ENCODE data around the gene TERT. TPM values are rescaled to one million over a fixed set of nuclear protein-coding genes. Genes with fewer than 3 reads are reported as not detected.
"Not testable (repeated sequence)": the region's sequence is repeated elsewhere in the genome, so short reads cannot be mapped to it uniquely, and the experiment has no call there.

Gene TERT
- under 1 TPM in 1 of 2 experiments, not detected in 1; 0.36 TPM for total RNA-seq

DNA sequence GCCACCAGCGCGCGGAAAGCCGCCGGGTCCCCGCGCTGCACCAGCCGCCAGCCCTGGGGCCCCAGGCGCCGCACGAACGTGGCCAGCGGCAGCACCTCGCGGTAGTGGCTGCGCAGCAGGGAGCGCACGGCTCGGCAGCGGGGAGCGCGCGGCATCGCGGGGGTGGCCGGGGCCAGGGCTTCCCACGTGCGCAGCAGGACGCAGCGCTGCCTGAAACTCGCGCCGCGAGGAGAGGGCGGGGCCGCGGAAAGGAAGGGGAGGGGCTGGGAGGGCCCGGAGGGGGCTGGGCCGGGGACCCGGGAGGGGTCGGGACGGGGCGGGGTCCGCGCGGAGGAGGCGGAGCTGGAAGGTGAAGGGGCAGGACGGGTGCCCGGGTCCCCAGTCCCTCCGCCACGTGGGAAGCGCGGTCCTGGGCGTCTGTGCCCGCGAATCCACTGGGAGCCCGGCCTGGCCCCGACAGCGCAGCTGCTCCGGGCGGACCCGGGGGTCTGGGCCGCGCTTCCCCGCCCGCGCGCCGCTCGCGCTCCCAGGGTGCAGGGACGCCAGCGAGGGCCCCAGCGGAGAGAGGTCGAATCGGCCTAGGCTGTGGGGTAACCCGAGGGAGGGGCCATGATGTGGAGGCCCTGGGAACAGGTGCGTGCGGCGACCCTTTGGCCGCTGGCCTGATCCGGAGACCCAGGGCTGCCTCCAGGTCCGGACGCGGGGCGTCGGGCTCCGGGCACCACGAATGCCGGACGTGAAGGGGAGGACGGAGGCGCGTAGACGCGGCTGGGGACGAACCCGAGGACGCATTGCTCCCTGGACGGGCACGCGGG is at the start of gene TERT:
TERT (minus strand) TSS at position 234 of the 815 bp plus-strand sequence; CDS start at position 155, 79 bp downstream.
- H3K9me3 Mint-ChIP-seq: no peaks in the 10 kb centered on the region
- no peak within 1 kb of the TSS for H3K4me3 Mint-ChIP-seq
- no peak within 1 kb of the TSS for H3K27ac Mint-ChIP-seq
- POLR2A ChIA-PET: interaction anchor here (1.2 kb wide), 1 partner anchor 10 kb away, joined by 3 read pairs; no protein-coding TSS in a partner anchor
- H3K4me1 Mint-ChIP-seq: no peaks in the 10 kb centered on the region
- H3K36me3 Mint-ChIP-seq: no peaks in the 10 kb centered on the region
- ATAC-seq (ENCODE audit: low read depth): peak; percentile 30
- H3K27me3 Mint-ChIP-seq: peaks cover 23% of the 10 kb centered on the region
- DNase-seq: no peak

DNA sequence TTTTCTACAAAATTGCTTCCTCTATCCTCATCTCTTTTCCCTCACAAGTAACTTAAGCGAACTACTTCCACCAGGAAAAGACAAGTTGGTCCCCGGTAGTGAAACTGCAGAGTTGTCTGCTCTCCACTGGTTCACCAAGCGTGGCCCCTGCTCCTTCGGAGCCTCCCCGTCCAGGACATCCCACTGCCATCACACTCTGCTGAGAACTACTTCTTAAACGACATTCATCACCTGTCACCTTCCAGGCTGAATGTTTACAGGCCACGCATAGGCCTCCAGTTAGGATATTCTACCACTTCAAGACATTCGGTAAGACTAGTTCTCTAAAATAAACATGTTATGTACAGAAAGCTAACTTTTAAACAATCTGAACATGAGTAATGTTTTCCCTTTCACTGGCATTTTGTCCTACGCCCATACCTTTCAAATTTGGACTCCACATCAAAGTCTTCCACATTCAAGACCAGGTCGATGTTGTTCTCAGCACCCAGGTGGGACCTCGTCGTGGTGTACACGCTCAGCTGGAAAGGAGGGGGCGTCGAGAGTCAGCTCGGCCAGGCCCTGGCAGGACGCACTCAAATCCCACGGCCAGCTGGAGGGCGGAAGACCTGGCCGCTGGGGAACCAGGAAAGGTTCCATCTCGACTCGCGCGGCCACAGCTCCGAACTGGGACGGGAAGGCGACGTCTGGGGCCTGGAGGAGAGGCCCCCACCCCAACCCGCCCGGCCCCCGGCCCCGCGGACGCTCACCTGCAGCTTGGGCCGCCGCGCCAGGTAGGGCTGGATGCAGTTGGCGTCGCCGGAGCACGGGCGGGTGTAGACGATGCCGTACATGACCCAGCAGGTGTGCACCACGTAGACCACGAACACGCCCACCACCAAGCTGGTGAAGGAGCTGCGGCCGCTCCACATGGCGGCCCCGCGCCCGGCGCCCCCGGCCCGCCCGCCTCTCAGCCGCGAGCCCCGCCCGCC is 49.3 kb upstream of the TERT start:
- ATAC-seq (ENCODE audit: low read depth) (peak; percentile 23), DNase-seq (peak; percentile 49)
- H3K36me3 Mint-ChIP-seq: peaks cover 15% of the 10 kb centered on the region
- H3K4me3 Mint-ChIP-seq: peak overlapping the region; percentile 88
- H3K27ac Mint-ChIP-seq: peak overlapping the region; percentile 82
- peaks cover 18% of the 10 kb centered on the region for H3K4me1 Mint-ChIP-seq
- no peaks in the 10 kb centered on the region for H3K27me3 Mint-ChIP-seq
- POLR2A ChIA-PET: interaction anchor here (0.7 to 2.3 kb wide), 7 partner anchors 10 to 180 kb away, joined by 3 to 14 read pairs (median 4); partner anchors contain the start of gene LPCAT1
- no peaks in the 10 kb centered on the region for H3K9me3 Mint-ChIP-seq

DNA sequence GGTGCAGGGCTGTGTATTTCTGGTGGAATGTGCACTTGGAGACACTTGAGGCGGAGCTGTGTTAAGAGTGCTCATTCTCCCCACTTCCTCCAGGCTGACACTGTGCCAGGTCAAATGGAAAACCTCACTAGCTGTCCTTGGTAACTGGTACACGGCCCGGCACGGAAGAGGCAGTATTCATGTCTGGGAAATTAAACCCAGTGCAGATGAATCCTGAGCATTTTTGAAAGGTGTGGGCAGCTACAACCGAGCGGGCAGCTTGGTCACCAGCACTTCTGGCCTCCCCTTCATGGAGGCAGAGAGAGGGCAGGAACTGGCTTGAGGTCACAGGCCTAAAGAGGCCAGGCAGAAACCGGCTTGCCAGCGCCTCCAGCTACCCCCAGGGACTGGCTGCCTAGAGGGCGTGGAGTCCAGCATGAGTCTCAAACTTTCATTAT is 48.5 kb upstream of the TERT start:
- DNase-seq (no peak), ATAC-seq (ENCODE audit: low read depth) (no peak)
- H3K27me3 Mint-ChIP-seq: no peaks in the 10 kb centered on the region
- H3K4me3 Mint-ChIP-seq: peak overlapping the region; percentile 27
- POLR2A ChIA-PET: interaction anchor here (1.8 kb wide), 1 partner anchor 9 kb away, joined by 4 read pairs; no protein-coding TSS in a partner anchor
- peaks cover 15% of the 10 kb centered on the region for H3K36me3 Mint-ChIP-seq
- H3K27ac Mint-ChIP-seq: peak overlapping the region; percentile 59
- H3K4me1 Mint-ChIP-seq: peaks cover 18% of the 10 kb centered on the region
- H3K9me3 Mint-ChIP-seq: no peaks in the 10 kb centered on the region

DNA sequence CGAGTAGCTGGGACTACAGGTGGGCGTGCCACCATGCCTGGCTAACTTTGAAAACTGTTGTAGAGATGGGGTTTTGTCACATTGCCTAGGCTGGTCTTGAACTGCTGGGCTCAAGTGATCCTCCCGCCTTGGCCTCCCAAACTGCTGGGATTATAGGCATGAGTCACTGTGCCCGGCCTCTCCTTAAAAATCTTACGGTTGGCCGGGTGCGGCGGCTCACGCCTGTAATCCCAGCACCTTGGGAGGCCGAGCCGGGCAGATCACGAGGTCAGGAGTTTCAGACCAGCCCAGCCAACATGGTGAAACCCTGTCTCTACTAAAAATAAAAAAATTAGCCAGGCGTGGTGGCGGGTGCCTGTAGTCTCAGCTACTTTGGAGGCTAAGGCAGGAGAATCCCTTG is 47.8 kb upstream of the TERT start:
- not testable (repeated sequence) for H3K27me3 Mint-ChIP-seq; DNase-seq; ATAC-seq (ENCODE audit: low read depth); H3K27ac Mint-ChIP-seq; H3K9me3 Mint-ChIP-seq; H3K4me3 Mint-ChIP-seq
- peaks cover 15% of the 10 kb centered on the region for H3K36me3 Mint-ChIP-seq
- H3K4me1 Mint-ChIP-seq: peaks cover 18% of the 10 kb centered on the region
- POLR2A ChIA-PET: interaction anchor here (1.8 kb wide), 1 partner anchor 9 kb away, joined by 4 read pairs; no protein-coding TSS in a partner anchor

DNA sequence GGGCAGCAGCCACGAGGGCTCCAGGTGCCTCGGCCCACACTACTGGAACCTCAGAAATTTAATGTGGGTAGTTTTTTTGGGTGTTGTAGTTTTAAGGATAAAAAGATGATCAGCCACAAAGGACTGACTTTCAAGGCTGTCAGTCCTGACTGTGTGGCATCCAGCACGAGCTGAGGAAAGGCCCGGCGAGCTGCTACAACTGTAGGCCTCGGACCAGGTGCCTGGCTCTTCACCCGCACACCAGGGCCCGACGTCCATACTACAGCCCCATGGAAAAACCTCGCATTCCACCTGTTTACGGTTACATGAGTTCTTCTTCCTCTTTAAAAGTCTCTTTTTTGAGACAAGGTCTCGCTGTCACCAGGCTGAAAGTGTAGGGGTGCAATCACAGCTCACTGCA is 47.4 kb upstream of the TERT start:
- POLR2A ChIA-PET: interaction anchor here (1.8 kb wide), 1 partner anchor 8 kb away, joined by 4 read pairs; no protein-coding TSS in a partner anchor
- no peak for DNase-seq
- peaks cover 18% of the 10 kb centered on the region for H3K4me1 Mint-ChIP-seq
- no peaks in the 10 kb centered on the region for H3K9me3 Mint-ChIP-seq
- H3K36me3 Mint-ChIP-seq: peaks cover 15% of the 10 kb centered on the region
- H3K27ac Mint-ChIP-seq: no peak overlapping the region
- no peaks in the 10 kb centered on the region for H3K27me3 Mint-ChIP-seq
- ATAC-seq (ENCODE audit: low read depth): no peak
- H3K4me3 Mint-ChIP-seq: no peak overlapping the region

DNA sequence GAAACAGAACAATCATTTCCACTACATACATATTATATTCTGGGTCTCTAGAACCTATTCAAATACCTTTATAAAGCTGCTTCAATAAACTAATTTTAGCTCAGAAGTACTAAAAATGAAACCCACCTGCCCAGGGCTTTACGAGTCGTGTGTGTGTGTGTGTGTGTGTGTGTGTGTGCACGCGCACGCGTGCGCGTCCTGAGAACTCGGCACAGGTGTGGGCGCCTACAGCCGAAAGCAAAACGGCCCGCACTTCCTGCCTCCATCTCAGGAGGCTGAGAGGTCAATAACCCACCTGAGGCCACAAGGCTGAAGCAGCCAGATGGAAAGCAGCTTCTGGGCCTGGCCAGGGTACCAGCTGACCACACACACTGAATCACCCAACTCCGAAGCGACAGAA is 47.0 kb upstream of the TERT start:
- DNase-seq (no peak), ATAC-seq (ENCODE audit: low read depth) (no peak)
- Mint-ChIP-seq H3K27me3 (no peaks in the 10 kb centered on the region), H3K4me1 (peaks cover 18% of the 10 kb centered on the region), H3K27ac (no peak overlapping the region), H3K36me3 (peaks cover 15% of the 10 kb centered on the region), H3K4me3 (no peak overlapping the region), H3K9me3 (no peaks in the 10 kb centered on the region)
- POLR2A ChIA-PET: no interaction called here

DNA sequence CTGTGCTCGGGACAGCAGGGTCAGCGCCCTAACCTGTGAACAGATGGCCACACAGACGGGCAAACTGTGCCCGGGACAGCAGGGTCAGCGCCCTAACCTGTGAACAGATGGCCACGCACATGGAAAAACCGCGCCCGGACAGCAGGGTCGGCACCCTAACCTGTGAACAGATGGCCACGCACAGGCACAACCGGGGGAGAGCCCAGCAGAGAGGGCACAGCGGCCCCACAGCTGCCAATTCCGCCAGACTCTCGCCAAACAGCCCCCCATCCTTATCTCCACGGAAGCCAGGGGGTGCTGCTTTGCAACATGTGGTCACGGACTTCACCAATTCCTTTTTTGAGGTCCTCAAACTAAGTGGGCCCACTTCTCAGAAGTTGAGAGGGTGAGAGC is 44.9 kb upstream of the TERT start:
- ATAC-seq (ENCODE audit: low read depth); DNase-seq; H3K27me3 Mint-ChIP-seq; H3K9me3 Mint-ChIP-seq; H3K27ac Mint-ChIP-seq; POLR2A ChIA-PET; H3K4me3 Mint-ChIP-seq: not testable (repeated sequence)
- H3K36me3 Mint-ChIP-seq: peaks cover 18% of the 10 kb centered on the region
- peaks cover 13% of the 10 kb centered on the region for H3K4me1 Mint-ChIP-seq

DNA sequence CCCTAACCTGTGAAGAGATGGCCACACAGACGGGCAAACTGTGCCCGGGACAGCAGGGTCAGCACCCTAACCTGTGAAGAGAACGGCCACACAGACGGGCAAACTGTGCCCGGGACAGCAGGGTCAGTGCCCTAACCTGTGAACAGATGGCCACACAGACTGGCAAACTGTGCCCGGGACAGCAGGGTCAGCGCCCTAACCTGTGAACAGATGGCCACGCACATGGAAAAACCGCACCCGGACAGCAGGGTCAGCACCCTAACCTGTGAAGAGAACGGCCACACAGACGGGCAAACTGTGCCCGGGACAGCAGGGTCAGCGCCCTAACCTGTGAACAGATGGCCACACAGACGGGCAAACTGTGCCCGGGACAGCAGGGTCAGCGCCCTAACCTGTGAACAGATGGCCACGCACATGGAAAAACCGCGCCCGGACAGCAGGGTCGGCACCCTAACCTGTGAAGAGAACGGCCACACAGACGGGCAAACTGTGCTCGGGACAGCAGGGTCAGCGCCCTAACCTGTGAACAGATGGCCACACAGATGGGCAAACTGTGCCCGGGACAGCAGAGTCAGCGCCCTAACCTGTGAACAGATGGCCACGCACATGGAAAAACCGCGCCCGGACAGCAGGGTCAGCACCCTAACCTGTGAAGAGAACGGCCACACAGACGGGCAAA is 44.4 kb upstream of the TERT start:
- H3K4me3 Mint-ChIP-seq; H3K9me3 Mint-ChIP-seq; ATAC-seq (ENCODE audit: low read depth); DNase-seq; POLR2A ChIA-PET; H3K27ac Mint-ChIP-seq; H3K27me3 Mint-ChIP-seq: not testable (repeated sequence)
- H3K36me3 Mint-ChIP-seq: peaks cover 20% of the 10 kb centered on the region
- peaks cover 13% of the 10 kb centered on the region for H3K4me1 Mint-ChIP-seq

DNA sequence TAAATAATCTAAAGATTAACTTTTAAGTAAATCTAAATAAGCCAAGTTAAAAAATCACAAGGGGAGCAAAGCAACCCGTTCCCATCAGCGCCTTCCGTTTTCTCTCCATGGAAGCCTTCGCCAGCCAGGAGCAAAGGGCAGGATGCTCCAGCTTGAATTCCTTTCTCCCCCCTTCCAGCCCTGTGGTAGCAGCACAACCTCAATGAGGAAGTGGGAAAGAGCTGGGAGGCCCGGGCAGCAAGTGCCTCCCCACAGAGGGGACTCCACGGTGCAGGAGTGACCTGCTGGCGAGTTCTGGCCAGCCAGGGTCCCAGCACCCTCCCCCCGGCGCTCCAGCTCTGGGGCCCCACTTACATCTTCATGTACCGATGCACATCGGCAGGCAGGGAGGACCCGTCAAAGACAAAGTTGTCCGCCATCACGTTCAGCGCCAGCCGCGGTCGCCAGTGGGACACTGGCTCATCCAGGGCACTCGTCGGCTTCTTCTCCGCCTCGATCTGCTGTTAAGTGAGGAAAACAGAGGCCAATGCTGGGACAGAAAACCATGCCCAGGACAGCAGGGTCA is 43.7 kb upstream of the TERT start:
- Mint-ChIP-seq H3K27me3 (no peaks in the 10 kb centered on the region), H3K9me3 (no peaks in the 10 kb centered on the region), H3K4me3 (no peak overlapping the region), H3K27ac (no peak overlapping the region), H3K4me1 (peaks cover 7% of the 10 kb centered on the region), H3K36me3 (peaks cover 16% of the 10 kb centered on the region)
- POLR2A ChIA-PET: no interaction called here
- DNase-seq (no peak), ATAC-seq (ENCODE audit: low read depth) (no peak)

DNA sequence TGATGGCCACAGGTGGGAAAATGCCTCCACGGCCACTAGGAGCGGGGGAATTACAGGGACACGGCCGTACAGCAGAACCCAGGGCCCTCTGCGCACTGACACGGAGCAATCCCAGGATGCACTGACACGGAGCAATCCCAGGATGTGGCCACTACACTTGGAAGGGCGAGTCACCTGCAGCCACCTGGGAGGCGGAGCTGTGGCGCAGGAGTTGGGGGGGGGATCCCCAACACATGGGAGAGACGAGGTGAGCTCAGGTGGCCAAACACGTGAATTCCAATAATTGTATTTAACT is 43.3 kb upstream of the TERT start:
- no peak for DNase-seq
- H3K27ac Mint-ChIP-seq: no peak overlapping the region
- peaks cover 19% of the 10 kb centered on the region for H3K36me3 Mint-ChIP-seq
- peaks cover 4% of the 10 kb centered on the region for H3K4me1 Mint-ChIP-seq
- no peaks in the 10 kb centered on the region for H3K27me3 Mint-ChIP-seq
- no peak overlapping the region for H3K4me3 Mint-ChIP-seq
- POLR2A ChIA-PET: no interaction called here
- no peak for ATAC-seq (ENCODE audit: low read depth)
- no peaks in the 10 kb centered on the region for H3K9me3 Mint-ChIP-seq

DNA sequence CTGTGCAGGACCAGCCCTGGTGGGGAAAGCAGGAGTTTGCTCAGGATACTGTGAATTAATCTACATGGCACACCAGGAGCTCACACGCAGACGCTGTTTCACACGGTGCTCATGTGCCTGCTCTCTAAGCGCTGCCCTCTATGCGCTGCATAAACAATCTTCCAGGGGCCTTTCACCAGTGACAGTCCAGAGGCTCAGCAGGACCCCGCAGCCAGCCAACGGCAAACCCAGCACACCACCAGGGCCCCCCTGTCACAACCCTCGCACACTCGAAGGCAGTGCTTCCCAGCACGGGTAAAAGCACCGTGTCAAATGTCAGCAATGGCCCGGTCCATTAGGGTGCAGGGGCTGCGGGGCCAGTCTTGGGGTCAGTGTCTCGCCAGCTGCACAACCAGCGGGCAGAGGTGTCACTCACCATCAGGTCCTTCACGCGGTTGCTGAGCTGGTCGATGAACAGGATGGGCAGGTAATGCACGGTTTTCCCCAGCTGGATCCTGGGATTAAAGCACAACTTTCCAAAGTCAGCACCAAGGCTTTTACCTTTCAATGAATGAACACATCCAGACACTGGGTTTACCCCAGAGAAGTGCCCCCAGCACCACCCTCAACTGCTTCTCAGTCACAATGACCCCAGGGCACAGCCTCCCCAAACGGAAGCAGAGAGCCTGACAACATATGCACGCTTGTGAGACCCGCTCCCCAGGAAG is 42.8 kb upstream of the TERT start:
- Mint-ChIP-seq H3K36me3 (peaks cover 17% of the 10 kb centered on the region), H3K27ac (no peak overlapping the region), H3K9me3 (no peaks in the 10 kb centered on the region), H3K27me3 (no peaks in the 10 kb centered on the region), H3K4me1 (peaks cover 3% of the 10 kb centered on the region), H3K4me3 (no peak overlapping the region)
- DNase-seq (no peak), ATAC-seq (ENCODE audit: low read depth) (no peak)
- POLR2A ChIA-PET: interaction anchor here (1.2 kb wide), 1 partner anchor 9 kb away, joined by 3 read pairs; no protein-coding TSS in a partner anchor

DNA sequence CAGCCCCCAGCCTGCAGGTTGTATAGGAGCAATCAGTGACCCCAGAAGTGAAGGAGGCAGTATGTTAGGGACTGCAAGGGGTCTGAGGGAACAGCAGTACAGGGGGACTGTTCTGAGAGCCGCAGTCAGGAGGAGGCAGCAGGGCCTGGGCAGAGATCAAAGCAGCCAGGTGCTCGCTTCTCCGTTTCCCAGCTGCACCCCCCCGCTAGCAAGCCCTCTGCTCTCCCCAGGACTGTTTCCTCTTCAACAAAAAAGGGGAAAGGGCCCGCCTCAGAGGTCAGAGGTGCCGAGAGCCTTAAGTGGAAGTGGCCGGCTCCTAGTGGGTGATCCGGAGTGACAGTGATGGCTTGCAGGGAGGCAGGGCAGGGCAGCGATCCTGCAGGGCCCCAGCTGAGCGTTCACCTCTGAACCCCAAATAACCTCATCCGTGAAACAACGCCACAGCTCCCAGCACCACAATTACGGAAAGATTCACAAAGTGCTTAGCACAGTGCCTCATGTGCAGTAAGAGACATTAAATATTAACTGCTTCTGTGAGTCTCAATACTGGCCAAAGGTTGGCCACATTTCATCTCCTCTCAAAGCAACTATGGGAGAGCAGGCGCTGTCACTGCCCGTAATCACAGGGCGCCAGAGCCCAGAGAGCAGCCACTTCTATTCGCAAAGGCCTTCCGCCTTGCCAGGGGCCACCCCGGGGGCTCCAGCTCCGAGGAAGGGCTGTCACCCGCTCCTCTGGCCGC is 42.1 kb upstream of the TERT start:
- Mint-ChIP-seq H3K36me3 (peaks cover 17% of the 10 kb centered on the region), H3K4me3 (no peak overlapping the region), H3K27me3 (no peaks in the 10 kb centered on the region), H3K9me3 (no peaks in the 10 kb centered on the region), H3K4me1 (peaks cover 3% of the 10 kb centered on the region), H3K27ac (no peak overlapping the region)
- POLR2A ChIA-PET: interaction anchor here (1.2 kb wide), 1 partner anchor 9 kb away, joined by 3 read pairs; no protein-coding TSS in a partner anchor
- ATAC-seq (ENCODE audit: low read depth) (no peak), DNase-seq (no peak)
